HepG2 (cell line): ENCODE measurements around the gene CDKN2C. TPM values are rescaled to one million over a fixed set of nuclear protein-coding genes. Genes with fewer than 3 reads are reported as not detected.

Experiments used
- ARID3A ChIP-seq: IDR thresholded peaks from 2 replicates; pipeline ENCODE4 v1.6.1; 2012; ENCODE audit warnings: low read depth, low read length, improper control_type of control experiment
- CREB3 ChIP-seq: sonication (generic); formaldehyde crosslinking; IDR thresholded peaks from 2 replicates; pipeline ENCODE4 v1.5.0; 2020; ENCODE audit warnings: missing genetic modification reagents
- CREBL2 ChIP-seq: sonication (generic); formaldehyde crosslinking; IDR thresholded peaks from 2 replicates; pipeline ENCODE4 v1.8.1; 2023; ENCODE audit warnings: missing genetic modification reagents, mild to moderate bottlenecking, borderline replicate concordance
- E2F1 ChIP-seq: sonication (generic); formaldehyde crosslinking; IDR thresholded peaks from 2 replicates; pipeline ENCODE4 v1.5.0; 2020; ENCODE audit warnings: missing genetic modification reagents
- ETS1 ChIP-seq: sonication (generic); formaldehyde crosslinking; IDR thresholded peaks from 2 replicates; pipeline ENCODE4 v1.4.0; 2020; ENCODE audit warnings: missing genetic modification reagents
- HINFP ChIP-seq: sonication (generic); formaldehyde crosslinking; IDR thresholded peaks from 2 replicates; pipeline ENCODE4 v1.4.0; 2020; ENCODE audit warnings: low read depth, mild to moderate bottlenecking, missing genetic modification reagents
- KDM6A ChIP-seq: IDR thresholded peaks from 2 replicates; pipeline ENCODE4 v1.6.1; 2016; ENCODE audit warnings: low read depth
- MAFK ChIP-seq, 2 experiments: IDR thresholded peaks in 1 of 2; conservative IDR thresholded peaks in 1 of 2; 2 replicates each; pipeline ENCODE4 v1.6.1; 2011; ENCODE audit warnings: improper control_type of control experiment in 2 of 2, low read length in 2 of 2
- MBNL3 ChIP-seq: fragments of 250-450 bp; sonication (Bioruptor Pico); conservative IDR thresholded peaks from 2 replicates; pipeline ENCODE4 v1.8.0; 2022; ENCODE audit warnings: mild to moderate bottlenecking, inconsistent platforms
- MIXL1 ChIP-seq: IDR thresholded peaks from 2 replicates; pipeline ENCODE4 v1.6.1; 2016
- SAFB2 ChIP-seq: sonication (generic); formaldehyde crosslinking; IDR thresholded peaks from 2 replicates; pipeline ENCODE4 v1.5.1; 2020; ENCODE audit warnings: missing genetic modification reagents, low read depth, mild to moderate bottlenecking, borderline replicate concordance
- SRSF1 ChIP-seq: fragments of 200-400 bp; formaldehyde crosslinking; optimal IDR thresholded peaks from 2 replicates; pipeline ENCODE3; 2017; ENCODE audit warnings: mild to moderate bottlenecking, low read depth, low read length, moderate library complexity
- TEAD2 ChIP-seq: sonication (generic); formaldehyde crosslinking; IDR thresholded peaks from 2 replicates; pipeline ENCODE4 v1.9.0; 2021; ENCODE audit warnings: missing genetic modification reagents
- ZMYM3 ChIP-seq: sonication (generic); formaldehyde crosslinking; IDR thresholded peaks from 2 replicates; pipeline ENCODE4 v1.5.1; 2020; ENCODE audit warnings: mild to moderate bottlenecking, missing genetic modification reagents
- ZNF280B ChIP-seq: sonication (generic); formaldehyde crosslinking; IDR thresholded peaks from 2 replicates; pipeline ENCODE4 v1.5.0; 2020; ENCODE audit warnings: missing genetic modification reagents, mild to moderate bottlenecking, borderline replicate concordance
- ZNF430 ChIP-seq: sonication (generic); formaldehyde crosslinking; IDR thresholded peaks from 2 replicates; pipeline ENCODE4 v1.9.0; 2021; ENCODE audit warnings: mild to moderate bottlenecking, missing genetic modification reagents
- ZNF431 ChIP-seq: sonication (generic); formaldehyde crosslinking; IDR thresholded peaks from 2 replicates; pipeline ENCODE4 v1.9.0; 2022; ENCODE audit warnings: missing genetic modification reagents, low read depth, mild to moderate bottlenecking, borderline replicate concordance
- ZNF577 ChIP-seq: sonication (generic); formaldehyde crosslinking; IDR thresholded peaks from 2 replicates; pipeline ENCODE4 v1.4.0; 2020; ENCODE audit warnings: mild to moderate bottlenecking, low read depth, missing genetic modification reagents, borderline replicate concordance
- ZNF737 ChIP-seq: sonication (generic); formaldehyde crosslinking; IDR thresholded peaks from 2 replicates; pipeline ENCODE4 v1.5.0; 2020; ENCODE audit warnings: missing genetic modification reagents, mild to moderate bottlenecking, borderline replicate concordance
- ZNF784 ChIP-seq: sonication (generic); formaldehyde crosslinking; IDR thresholded peaks from 2 replicates; pipeline ENCODE4 v1.5.1; 2020; ENCODE audit warnings: missing genetic modification reagents, mild to moderate bottlenecking, borderline replicate concordance
- polyA plus RNA-seq, 8 experiments: library from polyadenylated mRNA; depleted of rRNA in 3 of 8; stranded (reverse) in 7 of 8; unstranded in 1 of 8; fragments of >200 nt; fragmentation: Illumina TruSeq in 4 of 8; extraction: Trizol in 4 of 8; gene quantifications; 2 replicates each; pipeline versions ENCODE4 v1.2.1 to v1.2.3, GENCODE V29; 2011 to 2016; ENCODE audit warnings: low read depth in 4 of 8, missing spikeins in 1 of 8, mixed read lengths in 1 of 8; ENCODE audit not compliant: insufficient read depth in 1 of 8
- total RNA-seq, 5 experiments: library from RNA; depleted of rRNA; stranded (reverse); fragments of >200 nt; fragmentation: Illumina TruSeq; extraction: Trizol; gene quantifications; 2 replicates each; pipeline ENCODE4 v1.2.3, GENCODE V29; 2016; ENCODE audit warnings: low read depth in 1 of 5

The CDKN2C gene
- total and polyA plus RNA-seq, 2 of the 13 experiments (the other 11 are each of a cell fraction or from before 2014, with no cell fraction given), result 7.8 to 13.7 TPM

GRCh38 chr1:50967416-50968157 lies 2.5 kb upstream of the CDKN2C start (continued):
- TF ChIP-seq CREB3 (CRISPR knock-in tag) (no peak), CREBL2 (CRISPR knock-in tag) (no peak), ARID3A (no peak), MBNL3 (no peak), TEAD2 (CRISPR knock-in tag) (no peak), SAFB2 (CRISPR knock-in tag) (no peak), ETS1 (no peak), ZNF737 (CRISPR knock-in tag) (no peak), ZNF280B (CRISPR knock-in tag) (no peak), KDM6A (no peak), ZNF577 (CRISPR knock-in tag) (no peak), E2F1 (CRISPR knock-in tag) (no peak), SRSF1 (no peak), ZNF784 (CRISPR knock-in tag) (no peak), ZMYM3 (no peak), MIXL1 (CRISPR knock-in tag) (no peak), ZNF431 (CRISPR knock-in tag) (no peak), MAFK (conservative IDR thresholded peaks at IDR 0.05 in 1 of 2, IDR thresholded peaks at IDR 0.05 in 1 of 2; ENCODE audit: low read length in 2 of 2) (no peak), HINFP (CRISPR knock-in tag) (no peak), ZNF430 (CRISPR knock-in tag) (no peak)
